ENCODE measurements around the gene PSMA6.

DNA sequence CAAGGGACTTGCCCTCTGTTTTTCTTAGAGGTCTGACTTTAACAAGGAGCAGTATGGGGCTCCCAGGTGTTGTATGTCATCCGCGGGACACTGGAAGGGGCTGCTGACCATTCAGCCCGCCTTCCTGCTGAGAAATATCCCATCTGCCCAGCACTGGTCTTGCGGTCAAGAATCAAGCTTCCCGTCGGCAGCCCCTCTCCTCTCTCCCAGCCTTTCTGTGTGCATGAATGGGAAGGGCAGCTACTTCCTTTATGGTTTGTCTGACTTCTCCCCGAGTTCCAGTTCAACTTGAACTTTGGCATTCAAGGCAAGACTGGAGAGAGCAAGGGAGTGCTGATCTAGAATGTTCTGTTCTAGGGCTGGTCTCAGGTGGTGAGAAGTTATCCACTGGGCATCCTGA lies 51.5 kb downstream of the PSMA6 start:
- TF ChIP-seq, protein P1, sequence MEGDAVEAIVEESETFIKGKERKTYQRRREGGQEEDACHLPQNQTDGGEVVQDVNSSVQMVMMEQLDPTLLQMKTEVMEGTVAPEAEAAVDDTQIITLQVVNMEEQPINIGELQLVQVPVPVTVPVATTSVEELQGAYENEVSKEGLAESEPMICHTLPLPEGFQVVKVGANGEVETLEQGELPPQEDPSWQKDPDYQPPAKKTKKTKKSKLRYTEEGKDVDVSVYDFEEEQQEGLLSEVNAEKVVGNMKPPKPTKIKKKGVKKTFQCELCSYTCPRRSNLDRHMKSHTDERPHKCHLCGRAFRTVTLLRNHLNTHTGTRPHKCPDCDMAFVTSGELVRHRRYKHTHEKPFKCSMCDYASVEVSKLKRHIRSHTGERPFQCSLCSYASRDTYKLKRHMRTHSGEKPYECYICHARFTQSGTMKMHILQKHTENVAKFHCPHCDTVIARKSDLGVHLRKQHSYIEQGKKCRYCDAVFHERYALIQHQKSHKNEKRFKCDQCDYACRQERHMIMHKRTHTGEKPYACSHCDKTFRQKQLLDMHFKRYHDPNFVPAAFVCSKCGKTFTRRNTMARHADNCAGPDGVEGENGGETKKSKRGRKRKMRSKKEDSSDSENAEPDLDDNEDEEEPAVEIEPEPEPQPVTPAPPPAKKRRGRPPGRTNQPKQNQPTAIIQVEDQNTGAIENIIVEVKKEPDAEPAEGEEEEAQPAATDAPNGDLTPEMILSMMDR (IDR thresholded peaks at IDR 0.05; ENCODE audit: insufficient read depth, low read depth, low read length): no peak
- no peak for TF ChIP-seq EZH2 (IDR thresholded peaks at IDR 0.05; ENCODE audit: insufficient read depth, low read length)
